ENCODE data around the gene ONECUT2.

DNA sequence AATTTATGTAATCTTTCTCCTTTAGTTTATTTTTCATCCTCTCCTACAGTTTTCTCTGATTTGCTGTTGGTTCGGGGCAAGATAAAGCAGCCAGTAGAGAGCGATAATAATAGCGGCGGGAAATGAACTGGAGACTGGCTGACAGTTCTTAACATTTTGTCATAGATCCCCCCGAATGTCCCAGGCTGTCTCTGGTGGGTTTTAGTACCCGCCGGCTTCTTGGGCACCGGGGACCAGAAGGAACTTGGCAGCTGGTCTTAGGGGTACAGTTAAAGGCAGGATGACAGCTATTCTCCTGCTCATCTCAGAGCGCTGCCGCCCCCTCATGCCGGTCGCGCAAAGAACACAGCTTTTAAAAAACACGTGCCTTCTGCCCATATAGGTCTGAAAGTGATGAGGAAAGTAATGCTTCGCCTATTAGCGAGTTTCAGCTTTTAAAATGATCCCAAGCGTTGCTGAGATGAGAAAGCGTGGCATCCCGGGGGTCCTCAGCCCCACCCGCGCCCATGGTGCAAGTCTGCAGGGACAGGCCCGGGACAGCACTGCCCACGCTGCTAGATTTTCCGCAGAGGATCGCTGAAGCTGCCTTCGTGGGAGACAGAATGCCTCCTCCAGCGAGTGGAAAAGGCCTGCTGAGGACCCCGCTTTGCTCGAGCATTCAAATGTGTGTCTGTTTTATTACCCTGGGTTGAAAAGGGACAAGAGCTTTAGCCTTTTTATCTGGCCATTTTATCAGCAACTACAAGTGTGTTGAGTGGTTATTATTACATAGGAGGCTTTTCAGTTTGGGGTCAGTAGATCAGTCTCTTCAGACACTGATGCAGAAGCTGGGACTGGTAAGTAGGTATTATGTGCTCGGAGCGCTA lies 3.8 kb downstream of the ONECUT2 start:
- no peak for TF ChIP-seq ZNF584 (CRISPR knock-in tag; IDR thresholded peaks at IDR 0.05; ENCODE audit: low read depth)
- no peak for TF ChIP-seq CBX8 (IDR thresholded peaks at IDR 0.05; ENCODE audit: borderline replicate concordance, extremely low read depth, low read depth, low read length, poor library complexity, severe bottlenecking)
- TF ChIP-seq SIN3A (IDR thresholded peaks at IDR 0.05; ENCODE audit: borderline replicate concordance in 2 of 2, control insufficient read depth in 1 of 2, low read depth in 2 of 2, low read length in 2 of 2) = no peak
- no peak for TF ChIP-seq CBX2 (IDR thresholded peaks at IDR 0.05; ENCODE audit: insufficient read depth, low read length, poor library complexity, severe bottlenecking)
- no peak for TF ChIP-seq POLR2A (conservative IDR thresholded peaks at IDR 0.05)
- TF ChIP-seq ZFP1 (CRISPR knock-in tag; IDR thresholded peaks at IDR 0.05) = no peak
- TF ChIP-seq ZNF239 (CRISPR knock-in tag; IDR thresholded peaks at IDR 0.05) = no peak
